T-helper 9 cell (primary cell): Measurements from ENCODE around the gene KCNS3.

ENCODE experiments used
- DNase-seq: peaks from one replicate; pipeline ENCODE4 v3.0.0-alpha.2; 2020

The KCNS3 gene

DNA sequence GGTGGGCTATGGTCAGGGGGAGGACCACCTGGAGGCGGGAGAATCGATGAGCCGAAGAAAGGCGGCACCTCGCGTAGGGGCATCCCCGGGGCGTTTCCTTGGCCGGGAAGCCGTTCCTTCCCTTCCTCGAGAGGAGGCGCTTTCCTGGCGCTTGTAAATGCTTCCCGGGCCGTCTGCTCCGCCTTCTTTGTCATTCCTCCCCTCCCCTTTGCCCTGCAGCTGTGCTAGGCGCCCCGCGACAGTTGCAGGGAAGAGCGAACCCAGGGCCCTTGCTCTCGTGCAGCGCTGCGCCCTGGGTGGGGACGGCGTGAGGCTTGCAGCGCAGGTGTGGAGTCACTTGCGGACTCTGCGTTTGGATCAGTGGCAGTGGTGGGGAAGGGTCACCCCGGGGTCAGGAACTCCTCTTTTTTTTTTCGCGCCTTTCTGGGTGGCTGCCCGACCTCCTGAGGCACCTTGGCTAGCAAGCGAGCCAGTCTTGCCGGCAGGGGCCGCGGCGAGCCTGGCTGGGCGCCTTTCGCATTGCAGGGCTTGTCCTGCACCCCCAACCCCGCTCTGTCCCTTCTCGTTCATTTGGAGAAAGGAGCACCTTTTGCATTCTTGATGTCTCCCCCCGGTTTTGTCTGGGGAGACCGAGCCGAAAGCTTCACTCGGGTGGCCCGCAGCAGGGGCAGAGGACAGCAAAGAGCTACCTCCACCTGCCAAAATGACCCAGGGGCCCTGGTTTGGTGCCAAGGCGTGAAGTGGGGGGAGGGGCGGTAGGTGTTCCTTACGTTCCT lies 858 bp downstream of the KCNS3 start:
- DNase-seq: no peak

DNA sequence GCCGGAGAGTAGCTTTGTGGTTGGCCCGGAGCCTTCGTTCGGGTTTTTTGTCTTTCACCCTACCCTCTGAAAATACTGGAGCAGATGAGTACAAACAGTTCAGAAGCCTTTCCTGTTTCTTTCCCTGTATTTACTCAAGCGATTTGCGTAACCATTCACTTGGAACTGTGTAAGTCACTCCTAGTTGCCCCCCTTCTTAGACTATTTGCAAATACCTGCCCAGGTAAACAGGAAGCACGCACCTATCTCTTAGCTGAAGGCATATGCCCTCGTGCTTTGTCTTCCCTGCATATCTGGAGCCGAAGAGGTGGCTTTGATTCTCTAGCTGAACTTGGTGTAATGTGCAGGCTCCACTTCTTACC lies 1.4 kb downstream of the KCNS3 start:
- DNase-seq: no peak

DNA sequence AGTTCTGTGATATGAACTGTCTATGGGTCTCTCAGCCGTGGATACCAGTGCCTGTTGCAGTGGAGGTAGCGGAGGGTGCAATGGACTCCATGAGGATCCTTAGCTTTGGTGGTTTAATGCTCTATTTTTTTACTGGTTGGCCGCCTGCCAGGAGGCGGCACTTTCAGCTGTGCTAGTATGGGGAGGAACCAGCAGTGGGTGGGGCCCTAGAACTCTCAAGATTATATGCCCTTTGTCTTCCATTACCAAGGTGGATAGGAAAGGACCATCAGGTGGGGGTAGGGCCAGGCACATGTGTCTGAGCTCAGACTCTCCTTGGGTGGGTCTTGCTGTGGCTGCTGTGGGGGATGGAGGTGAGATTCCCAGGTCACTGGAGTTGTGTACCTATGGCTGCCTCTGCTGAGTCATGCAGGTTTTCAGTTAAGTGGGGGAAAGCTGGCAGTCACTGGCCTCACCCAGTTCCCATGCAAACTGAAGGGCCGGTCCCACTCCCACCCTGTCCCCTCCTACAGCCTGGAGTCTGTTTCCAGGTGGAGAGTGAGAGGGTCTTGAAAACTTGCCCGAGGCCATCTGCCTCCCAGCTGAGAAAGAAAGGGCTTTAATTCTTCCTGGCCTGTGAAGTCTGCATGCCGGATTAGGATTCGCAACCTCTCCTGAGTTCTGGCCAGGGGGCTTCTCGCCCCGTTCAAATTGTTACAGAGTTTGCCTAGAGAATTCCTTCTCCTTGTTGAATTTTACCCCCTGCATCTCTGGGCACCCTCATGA lies 14.5 kb downstream of the KCNS3 start:
- DNase-seq: no peak

DNA sequence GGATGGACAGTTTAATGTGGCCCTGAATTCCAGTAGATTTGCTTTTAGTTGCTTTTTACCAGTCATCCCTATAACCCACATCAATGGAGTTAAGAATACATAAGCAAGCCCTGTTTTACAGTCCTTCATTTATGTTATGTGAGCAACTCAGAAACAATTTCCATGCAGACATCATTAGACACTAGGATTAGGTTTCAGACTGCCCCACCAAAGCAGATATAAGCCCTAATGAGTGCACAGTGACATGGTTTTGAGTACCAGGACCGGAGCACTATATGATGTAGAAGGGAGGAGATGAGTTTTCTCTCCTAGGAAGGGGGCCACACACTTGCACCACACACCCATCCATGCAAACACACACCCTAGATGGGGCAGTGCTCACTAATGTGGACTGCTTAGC lies 15.5 kb downstream of the KCNS3 start:
- no peak for DNase-seq

DNA sequence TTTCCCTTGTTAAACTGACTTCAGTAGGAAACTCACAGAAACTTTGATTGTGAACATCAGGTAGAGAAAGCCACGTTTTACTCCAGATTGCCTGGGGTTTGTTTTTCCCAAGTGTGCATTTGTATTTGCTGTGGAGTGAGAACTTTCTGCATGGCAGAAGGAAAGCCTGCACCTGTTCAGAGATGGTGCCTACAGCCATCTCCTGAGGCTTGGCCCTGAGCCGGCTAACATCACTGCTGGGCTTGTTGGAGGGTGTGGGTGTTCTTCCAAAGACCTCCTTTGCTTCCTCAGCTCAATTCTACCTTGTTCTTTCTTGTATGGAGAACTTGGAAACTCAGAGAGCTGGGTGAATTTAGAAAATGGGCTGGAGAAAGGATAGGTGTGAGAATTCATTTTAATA lies 16.1 kb downstream of the KCNS3 start:
- no peak for DNase-seq

DNA sequence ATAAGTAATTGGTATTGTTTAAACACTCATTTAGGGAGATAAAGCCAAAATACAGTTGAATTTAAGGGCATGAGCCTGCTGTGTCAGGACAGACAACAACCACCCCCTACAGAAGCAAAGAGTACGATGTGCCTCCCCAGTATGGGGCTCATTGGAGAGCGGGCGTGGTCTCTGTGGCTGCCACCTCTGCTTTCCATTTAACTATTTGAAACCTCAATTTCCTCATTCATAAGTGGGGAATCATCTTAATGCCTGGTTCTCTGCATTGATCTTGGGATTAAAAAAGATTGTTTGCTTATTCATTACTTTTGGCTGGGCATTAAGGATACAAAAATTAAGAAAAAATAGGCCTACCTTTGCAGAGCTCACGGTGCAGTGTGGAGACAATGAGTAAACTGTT lies 21.4 kb downstream of the KCNS3 start:
- no peak for DNase-seq

DNA sequence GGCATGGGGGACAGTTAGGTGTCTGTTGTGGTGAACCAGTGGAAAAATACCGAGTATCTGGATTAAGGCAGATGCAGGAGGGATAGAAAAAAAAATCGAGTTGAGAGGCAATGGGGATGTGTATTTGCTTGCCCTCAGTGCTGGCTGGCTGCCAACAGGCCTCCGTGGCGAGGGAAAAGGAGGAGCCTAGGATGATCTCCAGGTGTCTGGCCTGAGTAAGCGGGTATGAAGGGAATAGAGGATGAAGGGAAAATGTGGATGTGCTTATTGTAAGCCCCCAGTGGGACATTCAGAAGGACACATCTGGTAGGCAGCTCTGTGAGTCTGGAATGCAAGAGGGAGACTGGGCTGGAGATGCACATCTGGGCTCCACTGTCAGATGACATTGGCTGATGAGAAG lies 22.8 kb downstream of the KCNS3 start:
- no peak for DNase-seq

DNA sequence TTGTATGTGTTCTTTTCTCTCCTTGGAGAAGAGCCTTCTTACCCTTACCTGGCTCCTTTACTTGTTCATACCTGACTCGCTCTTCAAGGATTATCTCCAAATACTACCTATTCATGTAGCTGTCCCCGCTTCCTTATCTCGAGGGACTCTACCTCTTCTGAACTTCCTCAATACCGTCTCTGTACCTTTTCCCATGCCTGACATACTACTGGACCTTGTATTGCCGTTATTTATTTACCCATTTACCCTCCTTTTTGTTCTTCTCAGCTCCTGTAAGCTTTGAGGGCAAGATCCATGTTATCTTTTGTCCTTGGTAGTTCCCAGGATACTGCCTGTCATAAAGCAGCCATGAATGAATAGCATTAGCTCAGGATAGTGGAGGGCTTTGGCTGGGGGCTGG lies 32.5 kb downstream of the KCNS3 start:
- DNase-seq: no peak

DNA sequence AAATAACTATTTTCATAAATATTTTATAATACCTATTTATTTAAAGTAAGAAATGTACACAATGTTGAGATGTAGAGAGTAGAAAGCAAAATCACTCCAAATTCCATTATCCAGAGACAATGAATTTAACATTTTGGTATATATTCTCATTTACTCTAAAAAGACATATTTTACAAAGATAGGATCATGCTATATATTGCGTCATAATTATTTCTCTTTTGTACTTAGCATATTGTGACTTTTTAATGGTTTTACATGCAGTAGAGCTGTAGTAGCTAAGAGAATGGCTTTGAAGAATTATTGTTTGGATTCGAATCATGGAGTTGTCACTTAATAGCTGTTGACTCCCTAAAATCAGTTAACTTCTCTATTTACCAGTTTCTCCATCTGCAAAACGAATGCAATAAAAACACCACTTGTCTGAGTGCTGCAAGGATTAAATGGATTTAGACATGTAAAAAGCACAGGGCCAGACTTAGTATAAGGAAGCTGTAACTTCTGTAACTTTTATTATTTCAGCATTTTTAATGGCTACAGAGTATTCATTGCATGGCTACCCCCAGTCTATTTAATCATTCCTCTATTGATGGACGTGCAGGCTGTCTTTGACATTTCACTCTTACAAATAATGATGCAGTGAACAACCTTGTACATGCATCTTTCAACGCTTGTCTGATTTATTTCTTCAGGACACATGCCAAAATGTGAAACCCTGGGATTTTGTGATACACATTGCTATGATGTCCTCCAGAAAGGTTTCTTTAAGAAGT lies 33.2 kb downstream of the KCNS3 start:
- no peak for DNase-seq

DNA sequence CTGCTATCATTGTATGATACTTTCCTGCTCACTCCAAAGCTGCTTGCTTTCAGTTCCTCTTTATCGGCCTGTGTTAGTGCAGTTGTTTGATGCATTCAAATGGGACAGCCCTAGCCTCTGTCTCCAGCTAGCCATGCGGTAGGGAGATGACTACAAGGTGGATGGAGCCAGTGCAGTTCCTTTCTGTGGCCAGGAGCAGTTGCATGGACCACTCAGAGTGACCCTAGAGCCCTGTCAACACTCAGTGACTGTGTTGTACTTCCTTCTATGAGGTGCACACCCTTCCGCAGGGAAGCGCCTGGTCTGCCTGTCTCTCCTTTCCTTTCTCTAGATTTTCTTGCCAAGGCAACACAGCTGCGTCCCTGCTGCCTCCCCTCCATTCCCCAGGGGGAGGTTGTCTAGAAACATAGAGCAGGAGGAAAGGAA lies 33.8 kb downstream of the KCNS3 start:
- no peak for DNase-seq

DNA sequence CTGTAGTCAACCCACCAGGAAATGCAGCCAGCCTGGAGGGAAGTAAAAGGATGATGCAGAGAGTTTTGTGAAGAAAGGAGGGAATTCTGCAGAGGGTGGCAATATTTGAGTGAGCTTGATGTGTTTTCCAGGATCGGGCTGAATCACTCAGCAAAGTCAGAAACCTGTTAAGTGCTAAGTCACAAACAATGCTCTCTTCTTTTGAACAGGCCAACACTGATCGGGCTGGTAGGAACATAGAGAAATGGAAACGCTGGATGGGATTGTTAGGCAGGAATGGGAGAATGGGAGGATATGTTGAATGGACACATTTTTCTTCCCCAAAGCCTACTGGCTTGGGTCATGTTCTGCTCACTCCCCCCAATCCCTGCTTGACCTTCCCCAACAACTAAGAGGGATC lies 36.6 kb downstream of the KCNS3 start:
- no peak for DNase-seq

DNA sequence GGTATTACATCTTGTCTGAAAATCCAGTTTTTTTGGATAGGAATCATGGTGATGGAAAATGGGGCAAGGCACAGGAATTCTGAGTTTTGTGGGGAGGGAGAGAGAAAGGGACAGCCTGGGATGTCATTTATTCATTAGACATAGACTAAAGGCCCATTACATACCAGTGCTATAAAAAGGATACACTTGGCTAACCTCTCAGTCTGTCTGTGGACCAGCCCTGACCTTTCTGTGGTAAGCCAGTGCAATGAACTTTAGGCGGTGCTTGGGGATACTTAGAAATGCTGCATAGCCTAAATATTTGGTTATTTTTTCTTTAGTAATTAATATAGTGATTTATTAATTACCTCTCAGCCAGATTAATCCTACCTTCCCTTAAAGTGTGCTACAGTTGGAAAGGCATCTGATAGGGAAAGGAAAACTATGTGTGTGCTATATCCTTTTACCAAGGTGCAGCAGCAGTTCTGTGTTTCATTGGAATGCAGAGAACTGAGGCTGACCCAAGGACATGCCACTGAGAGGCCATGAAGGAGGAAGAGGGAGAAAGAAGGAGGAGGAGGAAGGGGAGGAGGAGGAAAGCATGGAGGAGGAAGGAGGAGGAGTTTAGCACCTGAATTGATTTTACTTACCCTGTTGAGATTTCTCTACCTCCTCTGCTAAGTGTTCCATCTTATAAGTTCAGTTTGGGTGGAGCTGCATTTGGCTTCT lies 37.5 kb downstream of the KCNS3 start:
- no peak for DNase-seq

DNA sequence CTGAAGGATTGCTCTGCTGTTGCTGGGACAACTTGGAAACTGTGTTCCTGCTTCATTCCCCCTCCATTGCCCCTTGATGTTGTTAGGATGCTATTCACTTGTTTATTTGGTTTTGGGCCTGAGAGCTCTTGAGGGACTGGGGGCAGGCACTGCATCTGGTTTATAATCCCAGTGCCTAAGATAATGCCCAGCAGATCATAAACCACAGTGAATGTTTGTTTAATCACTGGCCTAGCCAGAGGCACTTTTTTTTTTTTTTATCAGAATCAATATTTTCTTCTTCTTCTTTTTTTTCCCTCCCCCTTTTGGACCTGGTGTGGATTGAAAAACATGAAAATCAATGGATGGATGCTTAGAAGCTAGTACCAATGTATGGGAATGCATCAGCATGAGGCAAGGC lies 38.1 kb downstream of the KCNS3 start:
- no peak for DNase-seq

DNA sequence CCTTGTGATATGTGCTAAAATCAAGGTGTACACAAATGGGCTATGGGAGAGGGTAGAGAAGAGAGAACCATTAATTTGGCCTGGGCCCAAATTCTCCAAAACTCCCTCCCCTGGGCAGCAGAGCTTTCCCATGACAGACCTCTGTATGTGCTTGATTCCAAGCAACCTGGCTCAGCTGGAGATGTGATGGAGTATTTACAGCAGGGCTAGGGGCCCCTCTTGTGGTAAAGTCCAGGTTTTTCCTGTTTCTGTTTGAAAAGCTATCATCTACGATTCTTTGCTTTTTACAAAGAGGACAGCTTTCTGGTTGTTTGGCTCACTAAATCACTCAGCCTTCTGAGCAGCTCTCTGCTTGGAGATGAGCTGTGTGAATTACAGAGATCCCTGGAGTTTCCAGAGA lies 40.3 kb downstream of the KCNS3 start:
- DNase-seq: no peak

DNA sequence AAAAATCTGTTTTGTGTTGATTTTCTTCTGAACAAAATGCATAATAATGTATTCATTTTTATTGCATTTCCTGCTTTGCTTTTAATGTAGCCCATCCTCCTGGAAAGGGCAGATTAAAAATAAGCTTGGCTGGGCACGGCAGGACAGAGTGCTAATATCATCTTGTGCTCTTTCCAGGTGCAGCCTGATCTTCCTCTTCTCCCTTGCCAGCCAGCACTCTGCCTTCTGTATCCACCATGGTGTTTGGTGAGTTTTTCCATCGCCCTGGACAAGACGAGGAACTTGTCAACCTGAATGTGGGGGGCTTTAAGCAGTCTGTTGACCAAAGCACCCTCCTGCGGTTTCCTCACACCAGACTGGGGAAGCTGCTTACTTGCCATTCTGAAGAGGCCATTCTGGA lies 52.3 kb downstream of the KCNS3 start:
- DNase-seq: no peak

DNA sequence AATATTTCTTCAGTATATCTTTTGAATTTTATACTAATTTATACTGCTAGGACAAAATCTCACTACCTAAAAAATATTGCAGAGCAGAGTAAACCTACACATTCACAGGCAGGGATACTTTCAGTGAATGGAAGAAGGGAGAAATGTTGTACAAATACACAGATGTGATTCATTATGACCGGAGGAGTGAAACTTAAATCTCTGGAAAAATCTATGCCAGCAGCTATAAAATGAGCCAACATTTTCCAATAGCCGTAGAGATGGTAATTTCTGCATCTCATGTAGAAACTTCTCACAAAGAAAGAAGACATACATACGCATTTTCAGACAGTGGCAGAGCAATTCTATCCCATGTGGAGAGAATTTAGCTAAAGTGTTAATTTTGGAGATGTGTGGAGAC lies 54.8 kb downstream of the KCNS3 start:
- DNase-seq: no peak

DNA sequence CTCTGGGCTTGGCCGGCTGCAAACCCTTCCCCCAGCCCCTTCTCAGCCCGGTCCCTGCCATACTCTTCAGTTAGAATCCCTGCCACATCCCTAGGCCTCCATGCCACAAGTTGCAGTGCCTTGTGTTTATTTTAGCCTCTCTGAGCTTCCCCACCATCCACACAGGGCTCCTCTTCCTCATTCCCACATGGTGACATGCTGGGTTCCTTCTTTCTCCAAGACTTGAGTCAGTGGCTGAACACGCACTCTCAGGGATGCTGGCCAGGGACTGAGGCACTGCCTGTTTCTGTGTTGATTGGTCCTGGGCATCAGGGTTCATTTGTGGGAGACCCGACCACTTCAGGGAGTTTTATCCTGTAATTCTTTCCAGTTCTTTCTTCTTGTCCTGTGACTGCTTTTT lies 56.3 kb downstream of the KCNS3 start:
- no peak for DNase-seq

DNA sequence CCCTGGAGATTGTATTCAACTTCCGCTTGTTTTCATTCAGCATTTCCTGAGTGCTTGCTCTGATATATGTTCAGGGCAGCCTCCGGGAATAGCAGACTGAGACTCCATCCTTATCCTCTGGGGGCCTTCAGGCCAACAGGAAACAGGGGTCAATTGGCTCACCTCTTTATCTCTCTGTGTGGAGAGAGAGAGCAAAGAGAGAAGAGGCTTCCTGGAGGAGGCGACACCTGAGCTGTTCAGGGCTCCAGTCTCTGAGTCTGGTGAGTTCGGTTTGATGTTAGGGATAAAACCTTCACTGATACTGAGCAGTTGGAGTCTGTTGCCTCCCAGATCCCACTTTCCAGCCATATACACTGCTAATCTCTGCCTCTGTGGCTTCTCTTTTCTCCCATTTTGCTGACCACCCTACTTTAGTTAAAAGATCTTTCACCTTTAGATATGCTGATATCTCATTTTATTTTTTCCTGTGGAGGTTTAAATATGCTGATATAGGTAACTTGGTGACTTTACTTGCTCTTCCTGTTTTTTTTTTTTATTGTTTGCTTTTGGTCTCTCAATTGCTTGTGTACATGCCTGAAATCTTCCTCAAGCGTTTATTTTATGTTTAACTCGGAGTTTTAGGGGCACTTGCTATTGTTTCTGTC lies 56.9 kb downstream of the KCNS3 start:
- no peak for DNase-seq

DNA sequence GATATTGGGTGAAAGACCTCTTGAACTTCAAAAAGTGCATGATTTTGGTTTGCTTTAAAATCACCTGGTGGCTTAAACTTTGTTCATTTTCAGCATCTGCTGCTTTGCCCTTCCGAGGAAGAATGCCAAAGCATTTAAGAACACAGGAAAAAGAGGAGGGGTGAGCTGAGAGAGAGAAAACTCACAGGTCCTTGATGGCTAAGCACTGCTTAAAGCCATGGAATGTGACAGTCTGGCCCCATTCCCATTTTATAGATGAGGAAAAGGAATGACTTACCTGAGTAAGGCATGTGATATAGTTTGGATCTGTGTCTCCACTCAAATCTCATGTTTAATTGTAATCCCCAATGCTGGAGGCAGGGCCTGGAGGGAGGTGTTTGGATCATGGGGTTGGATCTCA lies 58.1 kb downstream of the KCNS3 start:
- DNase-seq: no peak

DNA sequence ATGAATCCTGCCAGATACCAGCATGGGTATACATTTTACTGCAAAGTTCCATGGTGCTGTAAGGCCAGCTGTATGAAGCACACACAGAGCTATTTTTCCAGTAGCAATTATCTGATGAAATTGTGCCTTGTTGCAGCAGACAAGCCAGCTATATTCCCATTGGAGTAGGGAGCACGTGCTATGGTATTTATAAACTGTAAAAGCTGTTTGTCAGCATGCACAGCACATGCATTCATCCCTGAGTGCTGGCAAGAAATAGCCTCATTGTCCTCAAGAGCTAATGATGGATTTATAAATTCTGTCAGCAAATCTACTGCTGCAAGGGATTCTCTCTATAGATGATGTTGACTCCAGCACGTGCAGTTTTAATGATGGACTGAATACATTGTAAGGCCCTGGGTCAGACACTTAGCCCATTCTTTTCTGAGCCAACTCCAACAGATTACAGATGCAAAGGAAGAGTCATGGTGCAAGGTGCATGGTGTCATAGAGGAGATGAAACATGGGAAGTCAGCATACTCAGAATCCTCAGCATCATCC lies 61.7 kb downstream of the KCNS3 start:
- no peak for DNase-seq

DNA sequence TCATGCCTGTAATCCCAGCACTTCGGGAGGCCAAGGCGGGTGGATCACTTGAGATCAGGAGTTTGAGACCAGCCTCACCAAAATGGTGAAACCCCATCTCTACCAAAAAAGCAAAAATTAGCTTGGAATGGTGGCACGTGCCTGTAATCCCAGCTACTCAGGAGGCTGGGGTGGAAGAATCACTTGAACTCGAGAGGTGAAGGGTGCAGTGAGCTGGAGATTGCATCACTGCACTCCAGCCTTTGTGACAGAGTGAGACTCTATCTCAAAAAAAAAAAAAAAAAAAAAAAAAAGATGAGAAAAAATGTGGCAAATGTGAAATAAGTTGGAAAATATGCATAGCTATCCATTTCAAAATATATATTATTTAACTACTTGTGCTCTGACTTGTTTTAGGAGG lies 65.0 kb downstream of the KCNS3 start:
- DNase-seq: no peak

DNA sequence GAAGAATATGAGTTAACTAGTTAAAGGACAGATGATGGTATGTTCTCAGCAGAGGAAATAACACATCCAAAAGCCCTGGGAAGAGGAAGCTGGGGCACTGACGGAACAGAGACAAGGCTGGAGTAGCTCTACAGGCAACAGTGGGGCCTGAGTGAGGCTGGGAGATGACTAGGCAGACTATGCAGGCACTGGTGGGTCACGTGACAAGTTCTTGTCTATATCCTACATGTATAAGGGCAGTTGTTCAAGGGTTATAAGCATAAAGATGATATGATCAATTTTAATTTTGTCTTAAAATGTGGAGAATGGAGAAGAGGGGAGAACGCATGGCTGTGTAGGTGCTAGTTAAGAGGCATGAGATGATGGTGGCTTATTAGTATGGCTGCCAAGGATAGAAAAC lies 68.6 kb downstream of the KCNS3 start:
- no peak for DNase-seq
